Fibroblast of lung (primary cell): ENCODE measurements around the gene WIPF1. TPM values are rescaled to one million over a fixed set of nuclear protein-coding genes. Genes with fewer than 3 reads are reported as not detected.

Source experiments
- DNase-seq, 2 donors: peaks; one replicate each; pipeline versions ENCODE4 v3.0.0 to v3.0.0-alpha.2; 2010; ENCODE audit warnings: low read depth in 2 of 2
- H2AFZ ChIP-seq: 2 replicates; pipeline ENCODE4 v1.5.1; 2012; ENCODE audit warnings: low read length, control low read depth, inconsistent platforms
- H3K27ac ChIP-seq: 2 replicates; pipeline ENCODE4 v1.5.1; 2011; ENCODE audit warnings: low read length, control low read depth; ENCODE audit not compliant: insufficient read depth
- H3K27me3 ChIP-seq: 2 replicates; pipeline ENCODE4 v1.5.1; 2011; ENCODE audit warnings: mild to moderate bottlenecking, low read length; ENCODE audit not compliant: control insufficient read depth, insufficient read depth
- H3K36me3 ChIP-seq: 2 replicates; pipeline ENCODE4 v1.5.1; 2011; ENCODE audit warnings: low read length; ENCODE audit not compliant: control insufficient read depth, insufficient read depth
- H3K4me1 ChIP-seq: 2 replicates; pipeline ENCODE4 v1.5.1; 2011; ENCODE audit warnings: low read length; ENCODE audit not compliant: control insufficient read depth, insufficient read depth; ENCODE audit errors: extremely low read depth
- H3K4me2 ChIP-seq: 2 replicates; pipeline ENCODE4 v1.5.1; 2011; ENCODE audit warnings: low read length, control low read depth; ENCODE audit not compliant: insufficient read depth; ENCODE audit errors: extremely low read depth
- H3K4me3 ChIP-seq, 4 experiments: fragments of 200-600 bp in 1 of 4; sonication (generic) in 1 of 4; replicated peaks in 1 of 4; 2 replicates each; pipeline ENCODE4 v1.5.1; 2011 to 2016; ENCODE audit warnings: low read length in 4 of 4, low read depth in 3 of 4, mild to moderate bottlenecking in 3 of 4, control low read depth in 2 of 4, inconsistent platforms in 1 of 4, mixed read lengths in 1 of 4; ENCODE audit not compliant: insufficient read depth in 1 of 4; ENCODE audit errors: control extremely low read depth in 1 of 4
- H3K79me2 ChIP-seq: 2 replicates; pipeline ENCODE4 v1.5.1; 2012; ENCODE audit warnings: mild to moderate bottlenecking, low read length, inconsistent platforms; ENCODE audit not compliant: control insufficient read depth, insufficient read depth
- H3K9ac ChIP-seq: 2 replicates; pipeline ENCODE4 v1.5.1; 2011; ENCODE audit warnings: mild to moderate bottlenecking, low read length, control low read depth; ENCODE audit not compliant: insufficient read depth
- H3K9me3 ChIP-seq: 2 replicates; pipeline ENCODE4 v1.5.1; 2012; ENCODE audit warnings: low read depth, low read length; ENCODE audit not compliant: control insufficient read depth, insufficient read depth
- H4K20me1 ChIP-seq: 2 replicates; pipeline ENCODE4 v1.5.1; 2011; ENCODE audit warnings: low read length; ENCODE audit not compliant: control insufficient read depth, insufficient read depth; ENCODE audit errors: extremely low read depth
- EZH2 ChIP-seq: IDR thresholded peaks from 2 replicates; pipeline ENCODE4 v1.5.1; 2012; ENCODE audit warnings: low read length, control low read depth, mild to moderate bottlenecking; ENCODE audit errors: missing control alignments
- polyA plus RNA-seq, 2 donors: library from polyadenylated mRNA; depleted of rRNA in 1 of 2; stranded (reverse) in 1 of 2; unstranded in 1 of 2; fragments of >200 nt; gene quantifications; 2 replicates each; pipeline ENCODE4 v1.2.1, GENCODE V29; 2011 to 2012; ENCODE audit warnings: missing spikeins in 1 of 2
- total RNA-seq: library from RNA; depleted of rRNA; stranded (reverse); fragments of >200 nt; gene quantifications from 2 replicates; pipeline ENCODE4 v1.2.1, GENCODE V29; 2014
- TF ChIP-seq, protein P1 (sequence below), 2 donors: IDR thresholded peaks in 1 of 2; conservative IDR thresholded peaks in 1 of 2; 1 replicate in 1 of 2; 2 replicates in 1 of 2; pipeline ENCODE4 v1.5.1; 2011 to 2012; ENCODE audit warnings: low read length in 2 of 2, control low read depth in 1 of 2, inconsistent platforms in 1 of 2, low read depth in 1 of 2, mild to moderate bottlenecking in 1 of 2

The WIPF1 gene
- total and polyA plus RNA-seq, 2 donors (not counting 1 experiment from before 2014, with no cell fraction given): 10.7 to 23.6 TPM

DNA sequence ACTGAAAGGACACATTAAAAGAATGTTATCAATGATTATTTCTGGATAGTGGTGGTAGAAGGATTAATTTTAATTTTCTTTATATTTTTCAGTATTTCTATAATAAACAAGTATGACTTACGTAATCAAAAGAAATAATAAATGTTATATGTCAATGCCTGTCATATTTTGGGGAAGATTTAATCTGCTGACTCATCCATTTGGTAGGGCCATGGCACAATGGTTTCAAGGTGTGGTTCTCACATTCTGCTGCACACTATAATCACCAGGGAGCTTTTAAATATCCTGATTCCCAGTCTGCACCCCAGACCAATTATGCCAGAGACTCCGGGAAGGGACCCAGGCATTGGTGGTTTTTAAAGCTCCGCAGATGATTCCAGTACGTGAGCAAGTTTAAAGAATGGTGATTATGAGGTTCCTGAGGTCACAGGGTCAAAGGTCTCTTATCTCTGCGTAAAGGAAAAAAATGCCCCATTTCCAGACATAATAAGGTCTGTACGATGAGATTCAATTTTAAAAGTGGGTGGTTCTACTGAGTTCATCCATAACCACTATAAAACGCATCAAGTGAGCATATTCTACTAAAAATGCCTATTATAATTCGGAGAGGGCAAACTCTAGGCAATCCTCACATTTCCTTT, 27.2 kb downstream of the WIPF1 start:
- DNase-seq: no peak
- Histone ChIP-seq H2AFZ (no peak overlapping the region), H3K36me3 (peaks cover 5% of the 10 kb centered on the region), H4K20me1 (no peaks in the 10 kb centered on the region), H3K4me3 (no peak overlapping the region), H3K27me3 (no peaks in the 10 kb centered on the region), H3K79me2 (no peaks in the 10 kb centered on the region), H3K27ac (no peak overlapping the region), H3K4me1 (no peaks in the 10 kb centered on the region), H3K4me2 (no peak overlapping the region), H3K9me3 (no peaks in the 10 kb centered on the region), H3K9ac (no peak overlapping the region)
- TF ChIP-seq EZH2: no peak
- TF ChIP-seq, protein P1, sequence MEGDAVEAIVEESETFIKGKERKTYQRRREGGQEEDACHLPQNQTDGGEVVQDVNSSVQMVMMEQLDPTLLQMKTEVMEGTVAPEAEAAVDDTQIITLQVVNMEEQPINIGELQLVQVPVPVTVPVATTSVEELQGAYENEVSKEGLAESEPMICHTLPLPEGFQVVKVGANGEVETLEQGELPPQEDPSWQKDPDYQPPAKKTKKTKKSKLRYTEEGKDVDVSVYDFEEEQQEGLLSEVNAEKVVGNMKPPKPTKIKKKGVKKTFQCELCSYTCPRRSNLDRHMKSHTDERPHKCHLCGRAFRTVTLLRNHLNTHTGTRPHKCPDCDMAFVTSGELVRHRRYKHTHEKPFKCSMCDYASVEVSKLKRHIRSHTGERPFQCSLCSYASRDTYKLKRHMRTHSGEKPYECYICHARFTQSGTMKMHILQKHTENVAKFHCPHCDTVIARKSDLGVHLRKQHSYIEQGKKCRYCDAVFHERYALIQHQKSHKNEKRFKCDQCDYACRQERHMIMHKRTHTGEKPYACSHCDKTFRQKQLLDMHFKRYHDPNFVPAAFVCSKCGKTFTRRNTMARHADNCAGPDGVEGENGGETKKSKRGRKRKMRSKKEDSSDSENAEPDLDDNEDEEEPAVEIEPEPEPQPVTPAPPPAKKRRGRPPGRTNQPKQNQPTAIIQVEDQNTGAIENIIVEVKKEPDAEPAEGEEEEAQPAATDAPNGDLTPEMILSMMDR (conservative IDR thresholded peaks at IDR 0.05 in 1 of 2, IDR thresholded peaks at IDR 0.05 in 1 of 2; ENCODE audit: low read depth in 1 of 2, low read length in 2 of 2): no peak

DNA sequence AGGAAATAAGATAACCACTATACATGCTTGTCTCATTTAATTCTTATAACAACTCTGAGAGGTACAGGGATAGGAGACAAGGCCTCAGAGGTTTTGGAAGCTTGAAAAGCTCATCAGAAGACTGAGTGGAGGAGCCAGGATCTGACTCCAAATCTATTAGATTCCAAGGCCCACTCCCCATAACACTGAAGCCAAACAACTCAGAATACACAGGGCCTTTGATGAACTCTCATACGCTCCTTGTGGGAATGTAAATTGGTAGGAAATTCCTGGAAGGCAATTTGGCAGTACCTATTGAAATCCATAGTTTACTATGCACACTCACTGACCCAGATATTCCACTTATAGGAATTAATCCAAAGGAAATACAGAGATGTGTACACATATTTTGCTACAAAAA, 27.9 kb downstream of the WIPF1 start:
- no peaks in the 10 kb centered on the region for H3K27me3 ChIP-seq
- DNase-seq: no peak
- H3K4me2 ChIP-seq: no peak overlapping the region
- H3K4me1 ChIP-seq: no peaks in the 10 kb centered on the region
- H4K20me1 ChIP-seq: no peaks in the 10 kb centered on the region
- H2AFZ ChIP-seq: no peak overlapping the region
- H3K79me2 ChIP-seq: no peaks in the 10 kb centered on the region
- H3K27ac ChIP-seq: no peak overlapping the region
- TF ChIP-seq, protein P1 (conservative IDR thresholded peaks at IDR 0.05 in 1 of 2, IDR thresholded peaks at IDR 0.05 in 1 of 2; ENCODE audit: low read depth in 1 of 2, low read length in 2 of 2): no peak
- TF ChIP-seq EZH2: no peak
- H3K9ac ChIP-seq: no peak overlapping the region
- H3K36me3 ChIP-seq: peaks cover 5% of the 10 kb centered on the region
- no peaks in the 10 kb centered on the region for H3K9me3 ChIP-seq
- no peak overlapping the region for H3K4me3 ChIP-seq

DNA sequence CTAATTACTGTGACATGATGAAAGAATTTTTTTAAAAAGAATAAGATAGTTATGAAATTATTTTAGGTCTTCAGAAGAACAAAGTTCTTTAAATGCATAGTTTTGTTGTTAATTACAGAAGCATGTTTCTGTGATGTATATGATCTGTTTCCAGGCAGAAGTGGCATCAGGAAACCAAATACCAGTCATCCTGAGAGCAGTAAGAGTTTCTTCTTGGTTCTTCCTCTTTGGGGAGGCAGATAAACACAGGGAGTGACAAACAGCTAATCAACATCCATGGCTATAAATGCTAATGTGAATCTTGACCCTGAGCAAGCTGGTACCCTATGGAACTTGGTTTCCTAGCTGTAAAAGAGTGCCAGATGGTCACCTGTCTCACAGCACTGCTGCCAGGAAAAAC, 29.2 kb downstream of the WIPF1 start:
- Histone ChIP-seq H3K4me2 (no peak overlapping the region), H3K4me3 (no peak overlapping the region), H3K9me3 (no peaks in the 10 kb centered on the region), H3K27me3 (no peaks in the 10 kb centered on the region), H3K79me2 (no peaks in the 10 kb centered on the region), H2AFZ (no peak overlapping the region), H3K9ac (no peak overlapping the region), H3K27ac (no peak overlapping the region), H3K4me1 (no peaks in the 10 kb centered on the region), H3K36me3 (peaks cover 5% of the 10 kb centered on the region), H4K20me1 (no peaks in the 10 kb centered on the region)
- no peak for DNase-seq
- no peak for TF ChIP-seq EZH2
- TF ChIP-seq, protein P1 (conservative IDR thresholded peaks at IDR 0.05 in 1 of 2, IDR thresholded peaks at IDR 0.05 in 1 of 2; ENCODE audit: low read depth in 1 of 2, low read length in 2 of 2): no peak
